ENCODE data around the gene BMPR2. TPM values are rescaled to one million over a fixed set of nuclear protein-coding genes. Genes with fewer than 3 reads are reported as not detected.

Gene BMPR2
- total and polyA plus RNA-seq, 3 donors from 2014 or later, result 25.4 to 61.3 (median 53.5) TPM

DNA sequence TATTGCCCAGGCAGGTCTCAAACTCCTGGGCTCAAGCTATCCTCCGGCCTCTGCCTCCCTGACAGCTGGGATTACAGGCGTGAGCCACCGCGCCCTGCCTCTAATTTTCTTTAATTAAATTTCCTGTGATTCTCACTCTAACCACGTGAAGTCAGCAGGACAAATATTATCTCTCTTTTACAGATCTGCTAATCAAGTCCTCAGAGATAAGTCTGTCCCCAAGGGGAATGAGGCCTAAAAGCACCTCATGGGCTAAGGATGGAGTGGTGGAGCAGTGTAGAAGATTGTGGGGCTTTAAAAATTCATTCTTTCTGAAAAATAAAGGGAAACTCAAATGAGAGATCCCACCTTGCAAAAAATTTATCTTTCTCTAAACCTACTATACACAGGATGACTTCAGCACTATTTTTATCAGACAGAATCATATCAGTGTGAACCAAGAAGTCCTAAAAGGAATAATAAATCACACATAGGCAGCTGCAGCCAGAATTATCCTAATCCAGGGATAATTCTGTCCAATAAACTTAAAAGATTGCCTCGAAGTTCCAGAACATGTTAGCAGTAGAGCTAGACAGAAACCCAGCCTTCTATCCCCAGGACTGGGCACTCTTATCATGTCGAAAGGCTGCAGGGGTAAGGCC lies 38.3 kb upstream of the BMPR2 start:
- no peaks in the 10 kb centered on the region for H3K4me1 ChIP-seq
- no peak overlapping the region for H3K4me3 ChIP-seq
- H3K36me3 ChIP-seq (ENCODE audit: low read depth, missing control alignments), result no peaks in the 10 kb centered on the region
- no peak overlapping the region for H3K27ac ChIP-seq
- no peak for DNase-seq
- 91 to 93% methylated on average over 7 of the region's 7 CpGs for WGBS, 2 donors
- H3K27me3 ChIP-seq, result no peaks in the 10 kb centered on the region
- no peaks in the 10 kb centered on the region for H3K9me3 ChIP-seq
- intact Hi-C loops (cut with DNase I; ENCODE audit: low total_unique reads), result no loop called here
- no peak for TF ChIP-seq POLR2A (IDR thresholded peaks at IDR 0.05)
- TF ChIP-seq, protein P1, sequence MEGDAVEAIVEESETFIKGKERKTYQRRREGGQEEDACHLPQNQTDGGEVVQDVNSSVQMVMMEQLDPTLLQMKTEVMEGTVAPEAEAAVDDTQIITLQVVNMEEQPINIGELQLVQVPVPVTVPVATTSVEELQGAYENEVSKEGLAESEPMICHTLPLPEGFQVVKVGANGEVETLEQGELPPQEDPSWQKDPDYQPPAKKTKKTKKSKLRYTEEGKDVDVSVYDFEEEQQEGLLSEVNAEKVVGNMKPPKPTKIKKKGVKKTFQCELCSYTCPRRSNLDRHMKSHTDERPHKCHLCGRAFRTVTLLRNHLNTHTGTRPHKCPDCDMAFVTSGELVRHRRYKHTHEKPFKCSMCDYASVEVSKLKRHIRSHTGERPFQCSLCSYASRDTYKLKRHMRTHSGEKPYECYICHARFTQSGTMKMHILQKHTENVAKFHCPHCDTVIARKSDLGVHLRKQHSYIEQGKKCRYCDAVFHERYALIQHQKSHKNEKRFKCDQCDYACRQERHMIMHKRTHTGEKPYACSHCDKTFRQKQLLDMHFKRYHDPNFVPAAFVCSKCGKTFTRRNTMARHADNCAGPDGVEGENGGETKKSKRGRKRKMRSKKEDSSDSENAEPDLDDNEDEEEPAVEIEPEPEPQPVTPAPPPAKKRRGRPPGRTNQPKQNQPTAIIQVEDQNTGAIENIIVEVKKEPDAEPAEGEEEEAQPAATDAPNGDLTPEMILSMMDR (IDR thresholded peaks at IDR 0.05), result no peak

- no peaks in the 10 kb centered on the region for H3K36me3 ChIP-seq (ENCODE audit: low read depth, missing control alignments)
- DNase-seq, result no peak
- H3K4me1 ChIP-seq, result no peaks in the 10 kb centered on the region
- TF ChIP-seq, protein P1 (IDR thresholded peaks at IDR 0.05), result no peak
- TF ChIP-seq POLR2A (IDR thresholded peaks at IDR 0.05), result no peak
- no peak overlapping the region for H3K27ac ChIP-seq
- intact Hi-C loops (cut with DNase I; ENCODE audit: low total_unique reads), result no loop called here
- no peaks in the 10 kb centered on the region for H3K27me3 ChIP-seq
- 65 to 77% methylated on average over 3 of the region's 3 CpGs for WGBS, 2 donors
- H3K4me3 ChIP-seq, result no peak overlapping the region
- no peaks in the 10 kb centered on the region for H3K9me3 ChIP-seq
Observed at GRCh38 chr2:202339071-202339870, 36.9 kb upstream of the BMPR2 start.

DNA sequence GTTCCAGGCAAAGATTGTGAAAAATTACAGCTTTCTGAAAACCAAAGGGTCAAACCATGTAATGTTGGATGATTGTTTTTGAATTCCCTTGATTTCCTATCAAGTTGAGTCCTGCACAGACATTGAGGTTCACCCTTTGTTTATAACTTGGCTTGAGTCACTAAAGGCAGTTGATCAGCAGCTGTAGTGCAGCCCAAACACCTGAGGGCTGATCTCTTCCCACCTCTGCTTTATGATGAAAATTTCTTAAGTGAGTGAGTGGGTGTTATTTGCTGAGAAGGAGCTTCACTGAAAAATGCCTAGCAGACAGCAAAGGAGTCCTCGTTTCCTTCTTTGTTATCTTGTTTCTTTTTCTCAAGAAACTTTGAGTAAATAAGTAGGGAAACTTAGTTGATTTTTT lies 31.9 kb upstream of the BMPR2 start:
- H3K9me3 ChIP-seq, result no peaks in the 10 kb centered on the region
- H3K4me1 ChIP-seq, result no peaks in the 10 kb centered on the region
- H3K4me3 ChIP-seq, result no peak overlapping the region
- WGBS, 2 donors, result 16 to 24% methylated on average over 1 of the region's 1 CpG
- TF ChIP-seq POLR2A (IDR thresholded peaks at IDR 0.05), result no peak
- TF ChIP-seq, protein P1 (IDR thresholded peaks at IDR 0.05), result no peak
- no peaks in the 10 kb centered on the region for H3K27me3 ChIP-seq
- H3K36me3 ChIP-seq (ENCODE audit: low read depth, missing control alignments), result no peaks in the 10 kb centered on the region
- DNase-seq, result no peak
- intact Hi-C loops (cut with DNase I; ENCODE audit: low total_unique reads), result no loop called here
- H3K27ac ChIP-seq, result no peak overlapping the region

GRCh38 chr2:202346180-202346579 lies 29.9 kb upstream of the BMPR2 start:
- intact Hi-C loops (cut with DNase I; ENCODE audit: low total_unique reads), result no loop called here
- Histone ChIP-seq H3K27ac (no peak overlapping the region), H3K36me3 (ENCODE audit: low read depth, missing control alignments) (no peaks in the 10 kb centered on the region), H3K9me3 (no peaks in the 10 kb centered on the region), H3K4me1 (no peaks in the 10 kb centered on the region), H3K4me3 (no peak overlapping the region), H3K27me3 (no peaks in the 10 kb centered on the region)
- DNase-seq, result no peak
- no peak for TF ChIP-seq POLR2A (IDR thresholded peaks at IDR 0.05)
- TF ChIP-seq, protein P1 (IDR thresholded peaks at IDR 0.05), result no peak
- 90 to 94% methylated on average over 7 of the region's 7 CpGs for WGBS, 2 donors

Measured in testis (tissue), 3 donors.